OCI-LY7 (cell line): ENCODE measurements around the gene CD22. TPM values are rescaled to one million over a fixed set of nuclear protein-coding genes. Genes with fewer than 3 reads are reported as not detected.

Experiments
- BruUV-seq: library from RNA; stranded (reverse); fragments of 400-500 nt; replicated peaks from 2 replicates; lab custom pipeline; 2021; lab: Mats Ljungman, UMichigan
- CTCF ChIA-PET: fragments of 300-600 bp; sonication (Branson Sonifier 250); formaldehyde crosslinking; loops from one replicate; lab custom pipeline; 2022; ENCODE audit warnings: antibody characterized with exemption; ENCODE audit not compliant: unreplicated experiment; lab: Charles Lee
- POLR2A ChIA-PET: fragments of 300-600 bp; sonication (Branson Sonifier 250); formaldehyde crosslinking; loops from one replicate; lab custom pipeline; 2022; ENCODE audit warnings: antibody characterized with exemption; lab: Charles Lee
- DNase-seq: peaks from one replicate; pipeline ENCODE4 v3.0.0-alpha.2; 2015; ENCODE audit warnings: low spot score
- H2AFZ ChIP-seq: fragments of 200-600 bp; sonication (generic), shearing (Covaris generic); 2 replicates; pipeline ENCODE4 v1.6.1; 2014; ENCODE audit warnings: mild to moderate bottlenecking, antibody characterized with exemption, low read length, moderate library complexity
- H3K27ac ChIP-seq: fragments of 200-600 bp; sonication (generic); 2 replicates; pipeline ENCODE4 v1.5.1; 2014; ENCODE audit warnings: mixed run types, low read depth, mild to moderate bottlenecking, moderate library complexity, low read length, inconsistent platforms; ENCODE audit not compliant: poor library complexity, severe bottlenecking
- H3K36me3 ChIP-seq: fragments of 200-600 bp; sonication (generic); 2 replicates; pipeline ENCODE4 v1.6.1; 2014; ENCODE audit warnings: mild to moderate bottlenecking, antibody characterized with exemption, low read length, moderate library complexity, mixed read lengths; ENCODE audit not compliant: insufficient read depth
- H3K4me1 ChIP-seq: fragments of 200-600 bp; sonication (generic); 2 replicates; pipeline ENCODE4 v1.5.1; 2014; ENCODE audit warnings: mild to moderate bottlenecking, low read length; ENCODE audit not compliant: insufficient read depth, poor library complexity, severe bottlenecking
- H3K4me2 ChIP-seq: fragments of 200-600 bp; sonication (generic); 2 replicates; pipeline ENCODE4 v1.6.1; 2014; ENCODE audit warnings: mild to moderate bottlenecking, low read length
- H3K4me3 ChIP-seq: fragments of 200-600 bp; sonication (generic); 2 replicates; pipeline ENCODE4 v1.5.1; 2014; ENCODE audit warnings: mild to moderate bottlenecking, low read depth, low read length; ENCODE audit not compliant: poor library complexity, severe bottlenecking
- H3K79me2 ChIP-seq: fragments of 200-600 bp; sonication (generic); 2 replicates; pipeline ENCODE4 v1.6.1; 2016; ENCODE audit warnings: low read depth, mild to moderate bottlenecking, low read length, moderate library complexity, mixed read lengths; ENCODE audit not compliant: insufficient read depth
- H3K9me2 ChIP-seq: fragments of 200-600 bp; sonication (generic); 2 replicates; pipeline ENCODE4 v1.6.1; 2016; ENCODE audit warnings: mild to moderate bottlenecking, low read length, mixed read lengths; ENCODE audit not compliant: insufficient read depth
- H3K9me3 ChIP-seq: fragments of 200-600 bp; sonication (generic); 2 replicates; pipeline ENCODE4 v1.6.1; 2014; ENCODE audit warnings: mild to moderate bottlenecking, mixed run types, low read length, mixed read lengths
- H4K20me1 ChIP-seq: fragments of 200-600 bp; sonication (generic); 2 replicates; pipeline ENCODE4 v1.6.1; 2014; ENCODE audit warnings: mild to moderate bottlenecking, antibody characterized with exemption, low read length, moderate library complexity, mixed read lengths; ENCODE audit not compliant: insufficient read depth
- EZH2phosphoT487 ChIP-seq: fragments of 200-600 bp; sonication (generic); IDR thresholded peaks from 2 replicates; pipeline ENCODE4 v1.6.1; 2018; ENCODE audit warnings: low read depth, borderline replicate concordance, mild to moderate bottlenecking, mixed run types, antibody characterized with exemption, low read length, moderate library complexity, mixed read lengths
- intact Hi-C: fragments of 100-400 bp; cut with micrococcal nuclease; formaldehyde crosslinking; loops from one replicate; pipeline ENCODE4 v1.10.0; 2022; ENCODE audit not compliant: unreplicated experiment
- total RNA-seq, 2 experiments: library from RNA; depleted of rRNA in 1 of 2; stranded (reverse); fragments of >200 nt in 1 of 2; shearing (Covaris generic) in 1 of 2; gene quantifications; 2 replicates each; pipeline ENCODE4 v1.2.3, GENCODE V29; 2014 to 2022
- TF ChIP-seq, protein P1 (sequence below): fragments of 200-600 bp; sonication (generic); conservative IDR thresholded peaks from 2 replicates; pipeline ENCODE4 v1.5.1; 2014; ENCODE audit warnings: mild to moderate bottlenecking, antibody characterized with exemption, low read length, moderate library complexity, mixed read lengths

The CD22 gene
- total RNA-seq, 2 experiments from 2014 or later = 413 to 972 TPM

DNA sequence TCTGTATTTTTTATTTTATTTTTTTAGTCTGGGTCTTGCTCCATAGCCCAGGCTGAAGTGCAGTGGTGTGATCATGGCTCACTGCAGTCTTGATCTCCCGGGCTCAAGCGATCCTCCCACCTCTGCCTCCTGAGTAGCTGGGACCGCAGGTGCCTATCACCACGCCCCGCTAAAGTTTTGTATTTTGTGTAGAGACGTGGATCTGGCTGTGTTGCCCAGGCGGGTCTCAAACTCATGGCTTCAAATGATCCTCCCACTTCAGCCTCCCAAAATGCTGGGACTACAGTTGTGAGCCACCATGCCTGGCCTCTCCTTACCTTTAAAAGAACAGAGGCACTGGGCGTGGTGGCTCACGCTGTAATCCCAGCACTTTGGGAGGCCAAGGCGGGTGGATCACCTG, 41.3 kb upstream of the CD22 start:
- Histone ChIP-seq H2AFZ (no peak overlapping the region), H4K20me1 (no peaks in the 10 kb centered on the region), H3K9me2 (no peaks in the 10 kb centered on the region), H3K4me2 (no peak overlapping the region), H3K4me3 (no peak overlapping the region), H3K79me2 (no peaks in the 10 kb centered on the region), H3K4me1 (peaks cover 20% of the 10 kb centered on the region), H3K9me3 (no peaks in the 10 kb centered on the region), H3K27ac (no peak overlapping the region), H3K36me3 (no peaks in the 10 kb centered on the region)
- ChIA-PET POLR2A (interaction anchor here (1.0 to 1.5 kb wide), 2 partner anchors 8 kb away, joined by 3 to 4 read pairs; no protein-coding TSS in a partner anchor), CTCF (interaction anchor here (1.0 kb wide), 1 partner anchor 12 kb away, joined by 3 read pairs; no protein-coding TSS in a partner anchor)
- DNase-seq = no peak
- no TSS peak for BruUV-seq
- no peak for TF ChIP-seq EZH2phosphoT487
- TF ChIP-seq, protein P1, sequence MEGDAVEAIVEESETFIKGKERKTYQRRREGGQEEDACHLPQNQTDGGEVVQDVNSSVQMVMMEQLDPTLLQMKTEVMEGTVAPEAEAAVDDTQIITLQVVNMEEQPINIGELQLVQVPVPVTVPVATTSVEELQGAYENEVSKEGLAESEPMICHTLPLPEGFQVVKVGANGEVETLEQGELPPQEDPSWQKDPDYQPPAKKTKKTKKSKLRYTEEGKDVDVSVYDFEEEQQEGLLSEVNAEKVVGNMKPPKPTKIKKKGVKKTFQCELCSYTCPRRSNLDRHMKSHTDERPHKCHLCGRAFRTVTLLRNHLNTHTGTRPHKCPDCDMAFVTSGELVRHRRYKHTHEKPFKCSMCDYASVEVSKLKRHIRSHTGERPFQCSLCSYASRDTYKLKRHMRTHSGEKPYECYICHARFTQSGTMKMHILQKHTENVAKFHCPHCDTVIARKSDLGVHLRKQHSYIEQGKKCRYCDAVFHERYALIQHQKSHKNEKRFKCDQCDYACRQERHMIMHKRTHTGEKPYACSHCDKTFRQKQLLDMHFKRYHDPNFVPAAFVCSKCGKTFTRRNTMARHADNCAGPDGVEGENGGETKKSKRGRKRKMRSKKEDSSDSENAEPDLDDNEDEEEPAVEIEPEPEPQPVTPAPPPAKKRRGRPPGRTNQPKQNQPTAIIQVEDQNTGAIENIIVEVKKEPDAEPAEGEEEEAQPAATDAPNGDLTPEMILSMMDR = no peak
- intact Hi-C loops = no loop called here

DNA sequence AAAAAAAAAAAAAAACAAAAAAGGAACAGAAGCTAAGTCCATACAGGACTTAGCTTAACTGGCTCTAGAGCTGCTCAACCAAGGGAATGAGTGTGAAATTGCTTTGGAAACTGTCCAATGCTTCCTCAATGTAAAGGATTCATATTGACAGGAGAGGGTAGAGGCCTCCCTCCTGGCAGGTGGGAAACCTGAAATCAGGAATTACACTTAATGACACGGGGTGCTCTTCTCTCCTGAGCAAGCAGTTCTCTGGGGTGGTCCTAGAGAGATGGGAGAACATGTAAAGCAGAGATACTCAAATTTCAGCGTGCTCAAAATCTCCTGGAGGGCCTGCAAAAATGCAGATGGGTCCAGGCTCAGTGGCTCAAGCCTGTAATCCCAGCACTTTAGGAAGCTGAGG, 40.7 kb upstream of the CD22 start:
- H2AFZ ChIP-seq = no peak overlapping the region
- H3K79me2 ChIP-seq = no peaks in the 10 kb centered on the region
- H3K9me2 ChIP-seq = no peaks in the 10 kb centered on the region
- no peaks in the 10 kb centered on the region for H4K20me1 ChIP-seq
- no peak for DNase-seq
- BruUV-seq = no TSS peak
- peaks cover 26% of the 10 kb centered on the region for H3K4me1 ChIP-seq
- no peaks in the 10 kb centered on the region for H3K9me3 ChIP-seq
- POLR2A ChIA-PET = interaction anchor here (1.0 to 1.5 kb wide), 2 partner anchors 8 kb away, joined by 3 to 4 read pairs; no protein-coding TSS in a partner anchor
- CTCF ChIA-PET = interaction anchor here (0.9 kb wide), 1 partner anchor 11 kb away, joined by 3 read pairs; no protein-coding TSS in a partner anchor
- TF ChIP-seq, protein P1 = no peak
- no peak for TF ChIP-seq EZH2phosphoT487
- no peak overlapping the region for H3K27ac ChIP-seq
- no peaks in the 10 kb centered on the region for H3K36me3 ChIP-seq
- H3K4me3 ChIP-seq = no peak overlapping the region
- no peak overlapping the region for H3K4me2 ChIP-seq
- intact Hi-C loops = no loop called here

GRCh38 chr19:35288906-35289305, 40.1 kb upstream of the CD22 start:
- intact Hi-C loops = no loop called here
- CTCF ChIA-PET = interaction anchor here (0.9 kb wide), 1 partner anchor 12 kb away, joined by 3 read pairs; no protein-coding TSS in a partner anchor
- Histone ChIP-seq H3K4me1 (peaks cover 32% of the 10 kb centered on the region), H3K4me2 (no peak overlapping the region), H2AFZ (no peak overlapping the region), H3K9me2 (no peaks in the 10 kb centered on the region), H3K36me3 (no peaks in the 10 kb centered on the region), H3K79me2 (no peaks in the 10 kb centered on the region), H3K27ac (no peak overlapping the region), H4K20me1 (no peaks in the 10 kb centered on the region), H3K4me3 (no peak overlapping the region), H3K9me3 (no peaks in the 10 kb centered on the region)
- no TSS peak for BruUV-seq
- POLR2A ChIA-PET = interaction anchor here (0.7 to 1.5 kb wide), 3 partner anchors 9 to 36 kb away, joined by 3 to 4 read pairs (median 3); no protein-coding TSS in a partner anchor
- TF ChIP-seq, protein P1 = no peak
- TF ChIP-seq EZH2phosphoT487 = no peak
- no peak for DNase-seq
